ENCODE results near the gene DGKH.

Gene DGKH

DNA sequence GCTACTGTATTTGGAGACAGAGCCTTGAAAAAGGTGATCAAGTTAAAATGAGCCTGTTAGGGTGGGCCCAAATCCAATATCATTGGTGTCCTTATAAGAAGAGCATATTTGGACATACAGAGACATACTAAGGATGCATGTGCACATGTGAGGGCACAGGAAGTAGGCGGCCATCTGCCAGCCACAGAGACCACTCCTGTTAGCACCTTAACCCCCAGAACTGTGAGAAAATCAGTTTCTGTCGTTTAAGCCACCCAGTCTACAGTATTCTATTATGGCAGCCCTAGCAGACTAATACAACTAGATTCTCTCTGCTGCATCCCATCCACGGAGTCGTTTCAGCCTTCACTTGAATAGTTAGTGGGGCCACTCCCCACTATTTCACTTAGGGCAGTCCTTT, 39.4 kb upstream of the DGKH start:
- H3K4me1 ChIP-seq (ENCODE audit: control insufficient read depth in 1 of 2, insufficient read depth in 1 of 2, low read depth in 1 of 2, low read length in 1 of 2): no peaks in the 10 kb centered on the region
- no peaks in the 10 kb centered on the region for H3K36me3 ChIP-seq
- H3K27ac ChIP-seq: no peak overlapping the region
- no peaks in the 10 kb centered on the region for H3K27me3 ChIP-seq
- H3K4me3 ChIP-seq (ENCODE audit: low read depth in 1 of 2, low read length in 1 of 2): no peak overlapping the region
- TF ChIP-seq, protein P1, sequence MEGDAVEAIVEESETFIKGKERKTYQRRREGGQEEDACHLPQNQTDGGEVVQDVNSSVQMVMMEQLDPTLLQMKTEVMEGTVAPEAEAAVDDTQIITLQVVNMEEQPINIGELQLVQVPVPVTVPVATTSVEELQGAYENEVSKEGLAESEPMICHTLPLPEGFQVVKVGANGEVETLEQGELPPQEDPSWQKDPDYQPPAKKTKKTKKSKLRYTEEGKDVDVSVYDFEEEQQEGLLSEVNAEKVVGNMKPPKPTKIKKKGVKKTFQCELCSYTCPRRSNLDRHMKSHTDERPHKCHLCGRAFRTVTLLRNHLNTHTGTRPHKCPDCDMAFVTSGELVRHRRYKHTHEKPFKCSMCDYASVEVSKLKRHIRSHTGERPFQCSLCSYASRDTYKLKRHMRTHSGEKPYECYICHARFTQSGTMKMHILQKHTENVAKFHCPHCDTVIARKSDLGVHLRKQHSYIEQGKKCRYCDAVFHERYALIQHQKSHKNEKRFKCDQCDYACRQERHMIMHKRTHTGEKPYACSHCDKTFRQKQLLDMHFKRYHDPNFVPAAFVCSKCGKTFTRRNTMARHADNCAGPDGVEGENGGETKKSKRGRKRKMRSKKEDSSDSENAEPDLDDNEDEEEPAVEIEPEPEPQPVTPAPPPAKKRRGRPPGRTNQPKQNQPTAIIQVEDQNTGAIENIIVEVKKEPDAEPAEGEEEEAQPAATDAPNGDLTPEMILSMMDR (IDR thresholded peaks at IDR 0.05): no peak
- H3K9me3 ChIP-seq: no peaks in the 10 kb centered on the region

DNA sequence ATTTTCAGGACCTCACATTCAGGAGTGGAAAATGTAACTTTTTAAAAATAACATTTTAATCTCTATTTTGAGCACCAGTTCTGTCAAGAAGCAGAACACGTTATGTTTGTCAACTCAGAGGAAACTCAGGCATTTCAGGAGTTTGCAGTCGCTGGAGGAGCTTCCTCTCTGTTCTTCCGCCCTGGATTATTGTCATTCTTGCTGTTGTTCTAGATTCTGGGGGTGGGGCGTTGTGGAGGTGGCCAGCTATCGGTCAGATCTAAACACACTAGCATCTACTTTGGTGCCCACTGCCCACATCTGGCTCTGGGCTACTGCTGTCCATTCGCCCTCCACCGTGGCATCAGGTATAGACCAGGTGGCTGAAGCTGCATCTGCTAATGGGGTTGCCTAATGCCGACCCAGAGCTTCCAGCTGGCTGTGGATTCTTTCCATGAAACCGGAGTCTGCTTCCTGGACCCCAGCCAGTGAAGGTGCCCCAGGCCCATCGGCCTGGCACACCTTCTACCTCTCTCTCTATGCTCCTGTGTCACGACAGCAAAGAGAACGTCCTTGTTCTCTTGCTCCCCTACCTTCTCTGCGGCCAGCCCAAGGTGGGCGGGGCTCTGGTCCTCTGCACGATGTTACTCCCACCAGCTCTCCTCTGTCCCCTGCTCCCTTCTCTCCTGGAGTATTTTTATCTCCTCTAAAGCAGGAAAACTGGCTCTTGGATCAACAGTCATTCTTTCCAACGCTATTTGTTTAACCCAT, 36.7 kb upstream of the DGKH start:
- H3K4me3 ChIP-seq (ENCODE audit: low read depth in 1 of 2, low read length in 1 of 2): no peak overlapping the region
- TF ChIP-seq, protein P1 (IDR thresholded peaks at IDR 0.05): no peak
- H3K27ac ChIP-seq: no peak overlapping the region
- no peaks in the 10 kb centered on the region for H3K4me1 ChIP-seq (ENCODE audit: control insufficient read depth in 1 of 2, insufficient read depth in 1 of 2, low read depth in 1 of 2, low read length in 1 of 2)
- H3K9me3 ChIP-seq: no peaks in the 10 kb centered on the region
- H3K27me3 ChIP-seq: no peaks in the 10 kb centered on the region
- H3K36me3 ChIP-seq: no peaks in the 10 kb centered on the region

DNA sequence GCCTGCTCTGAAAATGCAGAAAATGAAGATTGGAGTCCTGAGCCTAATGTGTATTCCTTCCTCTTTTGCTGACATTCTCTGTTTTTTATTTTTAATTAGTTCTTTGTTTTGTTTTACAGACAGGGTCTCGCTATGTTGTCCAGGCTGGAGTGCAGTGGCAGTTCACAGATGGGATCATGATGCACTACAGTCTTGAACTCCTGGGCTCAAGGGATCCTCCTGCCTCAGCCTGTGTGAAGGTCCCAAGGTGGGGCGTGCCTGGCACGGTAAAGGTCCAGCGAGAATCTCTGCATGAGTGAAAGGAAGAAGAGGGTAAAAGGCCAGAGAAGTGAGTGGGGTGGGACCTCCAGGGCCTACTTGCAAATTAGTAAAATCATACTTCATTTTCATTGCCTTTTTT, 34.3 kb upstream of the DGKH start:
- TF ChIP-seq, protein P1 (IDR thresholded peaks at IDR 0.05): no peak
- no peaks in the 10 kb centered on the region for H3K4me1 ChIP-seq (ENCODE audit: control insufficient read depth in 1 of 2, insufficient read depth in 1 of 2, low read depth in 1 of 2, low read length in 1 of 2)
- H3K36me3 ChIP-seq: no peaks in the 10 kb centered on the region
- H3K9me3 ChIP-seq: no peaks in the 10 kb centered on the region
- no peak overlapping the region for H3K27ac ChIP-seq
- H3K27me3 ChIP-seq: no peaks in the 10 kb centered on the region
- no peak overlapping the region for H3K4me3 ChIP-seq (ENCODE audit: low read depth in 1 of 2, low read length in 1 of 2)

DNA sequence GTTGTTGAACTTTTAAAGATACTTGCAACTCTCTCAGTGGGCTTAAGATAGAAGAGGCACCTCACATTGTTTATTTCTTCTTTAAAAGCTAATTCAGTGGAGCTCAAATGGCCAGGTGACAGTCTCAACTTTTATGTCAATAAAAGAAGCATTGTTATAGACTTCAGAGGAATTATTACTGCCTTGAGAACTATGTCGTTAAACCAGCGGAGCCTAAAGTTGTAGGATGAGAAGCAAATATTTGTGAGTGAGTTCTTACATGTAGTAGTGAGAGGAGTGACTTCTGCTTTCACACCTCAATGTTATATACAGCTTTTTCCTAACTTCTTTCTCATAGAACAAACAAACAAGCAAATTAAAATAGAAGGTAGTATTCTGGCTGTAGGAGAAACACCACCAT, 31.2 kb upstream of the DGKH start:
- Histone ChIP-seq H3K4me3 (ENCODE audit: low read depth in 1 of 2, low read length in 1 of 2) (no peak overlapping the region), H3K4me1 (ENCODE audit: control insufficient read depth in 1 of 2, insufficient read depth in 1 of 2, low read depth in 1 of 2, low read length in 1 of 2) (no peaks in the 10 kb centered on the region), H3K27me3 (no peaks in the 10 kb centered on the region), H3K9me3 (no peaks in the 10 kb centered on the region), H3K36me3 (no peaks in the 10 kb centered on the region), H3K27ac (no peak overlapping the region)
- TF ChIP-seq, protein P1 (IDR thresholded peaks at IDR 0.05): no peak

DNA sequence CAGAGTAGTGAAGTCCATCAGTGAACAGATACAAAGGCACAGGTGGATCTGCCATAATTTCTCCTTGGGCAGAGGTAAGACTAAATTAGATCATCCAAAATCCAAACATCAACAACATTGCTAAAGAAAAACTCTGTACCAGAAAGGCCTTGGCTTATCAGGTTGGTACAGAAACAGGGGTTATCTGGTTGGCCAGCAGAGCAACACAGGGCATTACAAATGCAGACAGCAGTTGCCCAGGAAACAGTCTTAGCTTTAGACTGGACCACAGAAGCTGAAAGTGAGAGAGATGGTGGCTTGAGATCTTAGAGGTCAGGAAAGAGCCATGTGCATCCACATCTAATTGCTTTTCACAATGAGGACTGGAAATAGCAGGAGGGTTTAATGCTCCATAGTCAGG, 26.6 kb upstream of the DGKH start:
- no peak overlapping the region for H3K27ac ChIP-seq
- no peaks in the 10 kb centered on the region for H3K4me1 ChIP-seq (ENCODE audit: control insufficient read depth in 1 of 2, insufficient read depth in 1 of 2, low read depth in 1 of 2, low read length in 1 of 2)
- TF ChIP-seq, protein P1 (IDR thresholded peaks at IDR 0.05): no peak
- H3K27me3 ChIP-seq: peaks cover 4% of the 10 kb centered on the region
- no peaks in the 10 kb centered on the region for H3K36me3 ChIP-seq
- no peak overlapping the region for H3K4me3 ChIP-seq (ENCODE audit: low read depth in 1 of 2, low read length in 1 of 2)
- no peaks in the 10 kb centered on the region for H3K9me3 ChIP-seq

Data from neutrophil (primary cell).